ENCODE results near the gene BSND. TPM values are rescaled to one million over a fixed set of nuclear protein-coding genes. Genes with fewer than 3 reads are reported as not detected.

The BSND gene
- total and polyA plus RNA-seq, 9 donors: 0.10 to 0.46 (median 0.10) TPM; not detected in 6

DNA sequence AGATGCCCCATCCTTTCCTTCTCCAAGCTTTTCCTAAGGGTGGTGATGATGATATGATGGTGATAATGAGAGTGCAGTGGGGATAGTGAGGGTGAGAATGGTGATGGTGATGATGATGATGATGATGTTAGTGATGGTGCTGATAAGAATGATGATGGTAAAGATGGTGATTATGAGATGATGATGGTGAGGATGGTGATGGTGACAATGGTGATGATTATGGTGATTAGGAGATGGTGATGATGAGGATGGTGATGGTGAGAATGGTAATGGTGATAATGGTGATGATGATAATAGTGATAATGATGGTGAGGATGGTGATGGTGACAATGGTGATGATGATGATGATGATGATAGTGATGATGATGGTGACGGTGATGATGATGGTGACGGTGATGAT lies 4.0 kb downstream of the BSND start:
- intact Hi-C loops (cut with DNase I): no loop called here
- no peak for DNase-seq
- Histone ChIP-seq H3K4me3 (no peak overlapping the region), H3K9me3 (no peaks in the 10 kb centered on the region), H3K27me3 (no peaks in the 10 kb centered on the region), H3K4me1 (ENCODE audit: insufficient read depth) (no peaks in the 10 kb centered on the region), H3K36me3 (no peaks in the 10 kb centered on the region), H3K27ac (no peak overlapping the region)
- WGBS, 3 donors: 44 to 70% (median 55%) methylated on average over 2 of the region's 2 CpGs
- no peak for TF ChIP-seq EP300 (IDR thresholded peaks at IDR 0.05)
- no peak for TF ChIP-seq POLR2A (IDR thresholded peaks at IDR 0.05)
- no peak for TF ChIP-seq CTCF (IDR thresholded peaks at IDR 0.05)

GRCh38 chr1:55005351-55006140 lies 6.8 kb downstream of the BSND start:
- Histone ChIP-seq H3K4me3 (no peak overlapping the region), H3K9me3 (no peaks in the 10 kb centered on the region), H3K27ac (no peak overlapping the region), H3K36me3 (no peaks in the 10 kb centered on the region), H3K4me1 (ENCODE audit: insufficient read depth) (no peaks in the 10 kb centered on the region), H3K27me3 (no peaks in the 10 kb centered on the region)
- TF ChIP-seq EP300 (IDR thresholded peaks at IDR 0.05) (no peak), CTCF (IDR thresholded peaks at IDR 0.05) (no peak), POLR2A (IDR thresholded peaks at IDR 0.05) (no peak)
- intact Hi-C loops (cut with DNase I): no loop called here
- 78 to 82% (median 80%) methylated on average over 10 of the region's 10 CpGs for WGBS, 3 donors
- no peak for DNase-seq

DNA sequence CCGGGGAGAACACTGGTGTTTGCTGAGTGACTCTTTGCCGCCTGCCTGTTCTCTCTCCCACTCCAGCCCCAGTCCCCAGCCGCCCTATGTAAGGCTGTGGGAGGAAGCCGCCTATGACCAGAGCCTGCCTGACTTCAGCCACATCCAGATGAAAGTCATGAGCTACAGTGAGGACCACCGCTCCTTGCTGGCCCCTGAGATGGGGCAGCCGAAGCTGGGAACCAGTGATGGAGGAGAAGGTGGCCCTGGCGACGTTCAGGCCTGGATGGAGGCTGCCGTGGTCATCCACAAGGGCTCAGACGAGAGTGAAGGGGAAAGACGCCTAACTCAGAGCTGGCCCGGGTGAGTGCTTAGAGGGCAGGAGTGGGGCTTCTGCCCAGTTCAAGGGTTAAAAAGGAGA lies 8.2 kb downstream of the BSND start:
- Histone ChIP-seq H3K27ac (no peak overlapping the region), H3K27me3 (no peaks in the 10 kb centered on the region), H3K4me3 (no peak overlapping the region), H3K4me1 (ENCODE audit: insufficient read depth) (no peaks in the 10 kb centered on the region), H3K9me3 (no peaks in the 10 kb centered on the region), H3K36me3 (no peaks in the 10 kb centered on the region)
- WGBS, 3 donors: 90 to 92% (median 90%) methylated on average over 12 of the region's 12 CpGs
- TF ChIP-seq POLR2A (IDR thresholded peaks at IDR 0.05) (no peak), EP300 (IDR thresholded peaks at IDR 0.05) (no peak), CTCF (IDR thresholded peaks at IDR 0.05) (no peak)
- DNase-seq: no peak
- intact Hi-C loops (cut with DNase I): no loop called here

DNA sequence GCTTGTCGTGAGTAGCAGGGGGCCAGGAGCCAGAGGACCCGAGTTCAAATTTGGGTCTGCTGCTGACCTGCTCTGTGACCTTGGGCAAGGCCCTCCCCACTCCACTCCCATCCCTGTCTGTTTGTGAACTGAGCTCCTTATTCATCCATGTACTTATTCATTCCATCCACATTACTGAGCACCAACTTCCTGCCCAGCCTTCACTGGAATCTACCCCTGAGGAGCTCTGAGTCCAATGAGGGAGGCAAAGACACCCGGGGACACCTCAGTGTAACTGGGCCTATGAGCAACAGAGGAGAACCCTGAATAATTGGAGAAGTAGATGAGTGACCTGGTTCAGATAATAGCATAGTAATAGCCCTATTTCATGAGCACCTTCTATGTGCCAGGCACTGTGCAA lies 8.9 kb downstream of the BSND start:
- no peaks in the 10 kb centered on the region for H3K36me3 ChIP-seq
- H3K4me3 ChIP-seq: no peak overlapping the region
- no peak overlapping the region for H3K27ac ChIP-seq
- no peaks in the 10 kb centered on the region for H3K27me3 ChIP-seq
- WGBS, 3 donors: 68 to 81% (median 77%) methylated on average over 3 of the region's 3 CpGs
- intact Hi-C loops (cut with DNase I): no loop called here
- no peaks in the 10 kb centered on the region for H3K4me1 ChIP-seq (ENCODE audit: insufficient read depth)
- TF ChIP-seq POLR2A (IDR thresholded peaks at IDR 0.05): no peak
- TF ChIP-seq CTCF (IDR thresholded peaks at IDR 0.05): no peak
- no peak for TF ChIP-seq EP300 (IDR thresholded peaks at IDR 0.05)
- no peaks in the 10 kb centered on the region for H3K9me3 ChIP-seq
- DNase-seq: no peak

Data from ovary (tissue), 9 donors.